HepG2 (cell line): ENCODE results near the gene ARFGAP2. TPM values are rescaled to one million over a fixed set of nuclear protein-coding genes. Genes with fewer than 3 reads are reported as not detected.
A peak's percentile ranks its signal among the peaks of the same experiment; 100 is the strongest.

Source experiments
- AGO2 ChIP-seq: fragments of 200-400 bp; formaldehyde crosslinking; optimal IDR thresholded peaks from 2 replicates; pipeline ENCODE3; 2017; ENCODE audit warnings: mild to moderate bottlenecking, low read depth, low read length, moderate library complexity
- ARID4A ChIP-seq: sonication (generic); formaldehyde crosslinking; IDR thresholded peaks from 2 replicates; pipeline ENCODE4 v1.5.0; 2020; ENCODE audit warnings: mild to moderate bottlenecking, missing genetic modification reagents, borderline replicate concordance
- ETV6 ChIP-seq: sonication (generic); formaldehyde crosslinking; conservative IDR thresholded peaks from 2 replicates; pipeline ENCODE4 v1.4.0; 2020; ENCODE audit warnings: missing genetic modification reagents
- HOXA7 ChIP-seq: sonication (generic); formaldehyde crosslinking; IDR thresholded peaks from 2 replicates; pipeline ENCODE4 v1.8.1; 2022; ENCODE audit warnings: mild to moderate bottlenecking, missing genetic modification reagents, moderate library complexity
- TFAP4 ChIP-seq: sonication (generic); IDR thresholded peaks from 2 replicates; pipeline ENCODE4 v1.6.1; 2016; ENCODE audit warnings: low read depth, borderline replicate concordance
- THAP7 ChIP-seq: sonication (generic); formaldehyde crosslinking; IDR thresholded peaks from 2 replicates; pipeline ENCODE4 v1.8.1; 2023; ENCODE audit warnings: mild to moderate bottlenecking, missing genetic modification reagents
- ZBTB43 ChIP-seq: sonication (generic); formaldehyde crosslinking; conservative IDR thresholded peaks from 2 replicates; pipeline ENCODE4 v1.4.0; 2020; ENCODE audit warnings: missing genetic modification reagents
- ZBTB7A ChIP-seq: sonication (generic); formaldehyde crosslinking; IDR thresholded peaks from 2 replicates; pipeline ENCODE4 v1.8.0; 2022; ENCODE audit warnings: mild to moderate bottlenecking, missing genetic modification reagents
- ZFY ChIP-seq: sonication (generic); formaldehyde crosslinking; IDR thresholded peaks from 2 replicates; pipeline ENCODE4 v1.4.0; 2020; ENCODE audit warnings: missing genetic modification reagents
- ZNF660 ChIP-seq: sonication (generic); formaldehyde crosslinking; IDR thresholded peaks from 2 replicates; pipeline ENCODE4 v1.5.1; 2020; ENCODE audit warnings: mild to moderate bottlenecking, low read depth, missing genetic modification reagents, borderline replicate concordance
- ZNF883 ChIP-seq: sonication (generic); formaldehyde crosslinking; IDR thresholded peaks from 2 replicates; pipeline ENCODE4 v1.5.1; 2020; ENCODE audit warnings: mild to moderate bottlenecking, missing genetic modification reagents; ENCODE audit errors: not compliant biosample characterization
- polyA plus RNA-seq, 8 experiments: library from polyadenylated mRNA; depleted of rRNA in 3 of 8; stranded (reverse) in 7 of 8; unstranded in 1 of 8; fragments of >200 nt; fragmentation: Illumina TruSeq in 4 of 8; extraction: Trizol in 4 of 8; gene quantifications; 2 replicates each; pipeline versions ENCODE4 v1.2.1 to v1.2.3, GENCODE V29; 2011 to 2016; ENCODE audit warnings: low read depth in 4 of 8, missing spikeins in 1 of 8, mixed read lengths in 1 of 8; ENCODE audit not compliant: insufficient read depth in 1 of 8
- total RNA-seq, 5 experiments: library from RNA; depleted of rRNA; stranded (reverse); fragments of >200 nt; fragmentation: Illumina TruSeq; extraction: Trizol; gene quantifications; 2 replicates each; pipeline ENCODE4 v1.2.3, GENCODE V29; 2016; ENCODE audit warnings: low read depth in 1 of 5
- TF ChIP-seq, protein P1 (sequence below): sonication (generic); formaldehyde crosslinking; IDR thresholded peaks from 2 replicates; pipeline ENCODE4 v1.4.0; 2020; ENCODE audit warnings: missing genetic modification reagents
- TF ChIP-seq, protein P2 (sequence below): sonication (generic); formaldehyde crosslinking; IDR thresholded peaks from 2 replicates; pipeline ENCODE4 v1.4.0; 2020; ENCODE audit warnings: missing genetic modification reagents, low read depth, mild to moderate bottlenecking, borderline replicate concordance

Gene ARFGAP2
- total and polyA plus RNA-seq, 2 of the 13 experiments (the other 11 are each of a cell fraction or from before 2014, with no cell fraction given), result 32.3 to 75.3 TPM

- TF ChIP-seq ARID4A (CRISPR knock-in tag) (peak; percentile 28; the same call in 1 of the 2 replicates), TFAP4 (no peak), THAP7 (no peak), AGO2 (peak; percentile 94), ZNF660 (CRISPR knock-in tag) (no peak), ZBTB43 (CRISPR knock-in tag) (no peak), ETV6 (CRISPR knock-in tag) (no peak), ZFY (CRISPR knock-in tag) (peak; percentile 64; the same call in 1 of the 2 replicates), HOXA7 (CRISPR knock-in tag) (no peak), ZBTB7A (CRISPR knock-in tag) (0 out of 2 replicates have a peak, but pooled peaks have one; percentile 23), ZNF883 (CRISPR knock-in tag) (no peak)
- TF ChIP-seq, protein P1, sequence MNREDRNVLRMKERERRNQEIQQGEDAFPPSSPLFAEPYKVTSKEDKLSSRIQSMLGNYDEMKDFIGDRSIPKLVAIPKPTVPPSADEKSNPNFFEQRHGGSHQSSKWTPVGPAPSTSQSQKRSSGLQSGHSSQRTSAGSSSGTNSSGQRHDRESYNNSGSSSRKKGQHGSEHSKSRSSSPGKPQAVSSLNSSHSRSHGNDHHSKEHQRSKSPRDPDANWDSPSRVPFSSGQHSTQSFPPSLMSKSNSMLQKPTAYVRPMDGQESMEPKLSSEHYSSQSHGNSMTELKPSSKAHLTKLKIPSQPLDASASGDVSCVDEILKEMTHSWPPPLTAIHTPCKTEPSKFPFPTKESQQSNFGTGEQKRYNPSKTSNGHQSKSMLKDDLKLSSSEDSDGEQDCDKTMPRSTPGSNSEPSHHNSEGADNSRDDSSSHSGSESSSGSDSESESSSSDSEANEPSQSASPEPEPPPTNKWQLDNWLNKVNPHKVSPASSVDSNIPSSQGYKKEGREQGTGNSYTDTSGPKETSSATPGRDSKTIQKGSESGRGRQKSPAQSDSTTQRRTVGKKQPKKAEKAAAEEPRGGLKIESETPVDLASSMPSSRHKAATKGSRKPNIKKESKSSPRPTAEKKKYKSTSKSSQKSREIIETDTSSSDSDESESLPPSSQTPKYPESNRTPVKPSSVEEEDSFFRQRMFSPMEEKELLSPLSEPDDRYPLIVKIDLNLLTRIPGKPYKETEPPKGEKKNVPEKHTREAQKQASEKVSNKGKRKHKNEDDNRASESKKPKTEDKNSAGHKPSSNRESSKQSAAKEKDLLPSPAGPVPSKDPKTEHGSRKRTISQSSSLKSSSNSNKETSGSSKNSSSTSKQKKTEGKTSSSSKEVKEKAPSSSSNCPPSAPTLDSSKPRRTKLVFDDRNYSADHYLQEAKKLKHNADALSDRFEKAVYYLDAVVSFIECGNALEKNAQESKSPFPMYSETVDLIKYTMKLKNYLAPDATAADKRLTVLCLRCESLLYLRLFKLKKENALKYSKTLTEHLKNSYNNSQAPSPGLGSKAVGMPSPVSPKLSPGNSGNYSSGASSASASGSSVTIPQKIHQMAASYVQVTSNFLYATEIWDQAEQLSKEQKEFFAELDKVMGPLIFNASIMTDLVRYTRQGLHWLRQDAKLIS (CRISPR knock-in tag), result no peak; the same call in 1 of the 2 replicates
- TF ChIP-seq, protein P2, sequence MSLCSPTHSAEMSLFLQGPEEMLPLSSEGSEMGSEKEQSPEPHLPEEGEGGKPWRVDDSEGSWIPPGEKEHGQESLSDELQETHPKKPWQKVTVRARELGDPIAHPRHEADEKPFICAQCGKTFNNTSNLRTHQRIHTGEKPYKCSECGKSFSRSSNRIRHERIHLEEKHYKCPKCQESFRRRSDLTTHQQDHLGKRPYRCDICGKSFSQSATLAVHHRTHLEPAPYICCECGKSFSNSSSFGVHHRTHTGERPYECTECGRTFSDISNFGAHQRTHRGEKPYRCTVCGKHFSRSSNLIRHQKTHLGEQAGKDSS (CRISPR knock-in tag), result no peak
Observed at GRCh38 chr11:47186076-47186699, 9.5 kb upstream of the ARFGAP2 start, which contains the start of gene PACSIN3 (continued).
